KOPT-K1 (cell line): ENCODE data around the gene ENAM.

Experiments
- H3K27ac ChIP-seq: fragments of 200-600 bp; sonication (generic); 2 replicates; pipeline ENCODE4 v1.5.1; 2016; ENCODE audit warnings: antibody characterized with exemption, mild to moderate bottlenecking, low read depth, low read length; ENCODE audit not compliant: poor library complexity, severe bottlenecking
- H3K36me3 ChIP-seq: fragments of 200-600 bp; sonication (generic); 2 replicates; pipeline ENCODE4 v1.5.1; 2017; ENCODE audit warnings: antibody characterized with exemption, mild to moderate bottlenecking, low read length, moderate library complexity; ENCODE audit not compliant: insufficient read depth
- H3K9me3 ChIP-seq: fragments of 200-600 bp; sonication (generic); 2 replicates; pipeline ENCODE4 v1.5.1; 2017; ENCODE audit warnings: antibody characterized with exemption, low read length, mild to moderate bottlenecking; ENCODE audit not compliant: insufficient read depth, poor library complexity, severe bottlenecking

The ENAM gene

DNA sequence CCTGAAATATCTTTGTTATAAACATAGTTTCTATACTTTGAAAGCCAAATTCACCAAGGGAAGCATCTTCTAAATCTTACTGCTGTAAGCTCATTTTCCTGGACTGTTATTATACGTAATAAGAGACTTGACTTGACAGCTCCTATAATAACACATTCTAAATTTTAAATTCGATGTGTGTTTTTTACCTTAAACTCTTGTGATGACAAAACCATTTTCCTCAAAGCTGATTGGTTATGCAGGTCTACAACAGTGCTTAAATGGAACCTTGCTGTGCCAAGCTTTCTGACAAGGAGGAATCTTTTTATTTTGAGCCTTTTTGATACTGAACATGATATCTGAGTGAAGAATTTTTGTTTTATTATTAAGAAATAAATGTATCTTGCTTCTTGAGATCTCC, at the start of gene ENAM:
ENAM (plus strand) TSS at position 301 of the 400 bp plus-strand sequence. CDS start 757 bp downstream, outside the sequence.
- Histone ChIP-seq H3K9me3 (no peaks in the 10 kb centered on the region), H3K36me3 (no peaks in the 10 kb centered on the region), H3K27ac (no peak within 1 kb of the TSS)

DNA sequence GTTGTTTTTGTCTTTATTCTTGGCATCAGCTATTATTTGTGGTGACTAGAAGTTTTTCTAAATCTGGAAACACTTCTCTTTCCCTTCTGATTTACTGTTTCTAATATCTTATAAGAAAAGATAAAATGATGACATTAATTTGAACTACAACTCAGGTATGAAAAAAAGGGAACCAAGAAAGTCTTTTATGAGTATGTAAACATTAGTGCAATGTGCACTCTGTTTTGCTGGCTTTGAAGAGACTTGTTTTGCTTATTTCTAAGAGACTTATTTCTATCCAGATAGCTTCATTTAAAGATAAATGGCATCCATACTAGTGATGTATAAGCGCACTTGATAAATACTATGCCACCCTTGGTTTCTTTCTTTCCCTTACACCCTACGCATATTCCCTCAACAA, 46.6 kb upstream of the ENAM start:
- no peaks in the 10 kb centered on the region for H3K9me3 ChIP-seq
- H3K36me3 ChIP-seq = no peaks in the 10 kb centered on the region
- H3K27ac ChIP-seq = no peak overlapping the region

GRCh38 chr4:70583952-70584834, 44.4 kb upstream of the ENAM start:
- Histone ChIP-seq H3K36me3 (no peaks in the 10 kb centered on the region), H3K9me3 (no peaks in the 10 kb centered on the region), H3K27ac (no peak overlapping the region)

- Histone ChIP-seq H3K27ac (no peak overlapping the region), H3K36me3 (no peaks in the 10 kb centered on the region), H3K9me3 (no peaks in the 10 kb centered on the region)
Measured at GRCh38 chr4:70586841-70587240, 41.7 kb upstream of the ENAM start.

GRCh38 chr4:70589785-70590184, 38.8 kb upstream of the ENAM start:
- H3K27ac ChIP-seq = no peak overlapping the region
- H3K9me3 ChIP-seq = no peaks in the 10 kb centered on the region
- H3K36me3 ChIP-seq = no peaks in the 10 kb centered on the region

DNA sequence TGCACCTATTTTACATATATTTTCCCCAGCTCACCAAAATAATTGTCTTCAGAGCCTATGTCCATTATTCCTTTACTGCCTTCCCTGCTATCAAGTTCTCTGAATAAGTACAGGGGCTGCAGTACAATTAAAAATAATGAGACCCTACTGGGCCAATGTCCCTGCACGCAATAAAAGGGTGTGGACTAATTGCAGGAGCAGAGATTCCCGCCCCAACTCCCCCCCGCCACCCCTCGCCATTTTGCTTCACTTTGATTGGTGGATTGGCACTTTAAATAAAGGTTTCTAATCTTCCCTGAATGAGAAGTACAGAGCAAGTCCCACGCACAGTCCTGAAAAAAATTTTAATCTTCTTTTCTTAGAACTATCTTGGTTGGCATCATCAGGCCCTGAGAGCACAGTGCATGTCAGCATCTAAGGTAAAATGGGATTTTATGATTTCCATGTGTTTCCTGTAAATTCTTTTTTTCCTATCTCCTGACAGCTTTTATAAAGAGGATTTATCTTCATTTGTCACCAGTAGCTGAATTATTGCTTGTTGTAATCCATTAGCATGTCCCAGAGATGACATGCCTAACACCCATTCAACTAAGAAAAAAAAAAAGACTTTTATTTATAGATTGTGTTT, 36.5 kb upstream of the ENAM start, which contains the start of gene AMBN:
AMBN (plus strand) TSS at position 302 of the 628 bp plus-strand sequence; CDS start at position 405, 103 bp downstream.
- no peaks in the 10 kb centered on the region for H3K9me3 ChIP-seq
- H3K27ac ChIP-seq = no peak within 1 kb of the TSS
- H3K36me3 ChIP-seq = no peaks in the 10 kb centered on the region

DNA sequence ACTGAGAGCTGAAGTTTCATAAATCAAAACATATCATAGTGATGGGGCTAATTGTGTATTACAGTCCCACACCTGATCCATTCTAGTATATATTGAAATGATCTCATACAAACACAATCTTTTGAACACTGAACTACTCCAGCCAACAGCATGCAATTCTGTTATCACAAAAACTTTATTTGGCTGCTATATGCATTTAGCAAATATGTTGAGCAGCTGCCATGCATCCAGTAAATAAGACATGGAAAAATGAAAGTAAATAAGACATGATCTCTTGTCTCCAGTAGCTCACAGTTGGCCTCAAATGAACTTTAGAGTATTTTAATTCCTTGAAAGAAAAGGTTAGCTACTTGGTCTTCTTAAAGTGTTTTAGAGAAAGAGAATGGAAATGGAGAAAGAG, 34.3 kb upstream of the ENAM start:
- no peak overlapping the region for H3K27ac ChIP-seq
- H3K36me3 ChIP-seq = no peaks in the 10 kb centered on the region
- H3K9me3 ChIP-seq = no peaks in the 10 kb centered on the region

- Histone ChIP-seq H3K27ac (no peak overlapping the region), H3K36me3 (no peaks in the 10 kb centered on the region), H3K9me3 (no peaks in the 10 kb centered on the region)
Measured at GRCh38 chr4:70600305-70600704, 28.2 kb upstream of the ENAM start.

GRCh38 chr4:70600977-70601376, 27.6 kb upstream of the ENAM start:
- Histone ChIP-seq H3K9me3 (no peaks in the 10 kb centered on the region), H3K27ac (no peak overlapping the region), H3K36me3 (no peaks in the 10 kb centered on the region)

- Histone ChIP-seq H3K36me3 (no peaks in the 10 kb centered on the region), H3K27ac (no peak overlapping the region), H3K9me3 (no peaks in the 10 kb centered on the region)
Measured at GRCh38 chr4:70601422-70602039, 27.0 kb upstream of the ENAM start.

DNA sequence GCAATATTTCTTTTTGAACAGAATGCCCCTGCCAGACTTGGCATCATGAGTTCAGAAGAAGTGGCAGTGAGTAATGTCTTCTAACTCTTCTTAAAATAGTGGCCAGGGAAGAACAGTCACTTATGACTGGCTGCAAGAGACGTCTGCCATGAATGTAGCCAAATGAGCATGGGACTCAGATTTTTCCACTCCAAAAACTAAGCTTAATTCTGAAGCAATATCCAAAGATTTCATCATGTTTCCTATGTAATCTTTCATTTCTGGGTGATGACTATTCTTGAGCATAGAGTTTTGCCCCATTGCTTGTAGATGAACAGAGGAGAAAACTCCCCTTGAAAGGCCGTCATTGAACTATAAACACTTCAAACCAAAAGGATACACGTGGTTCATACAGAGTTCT, 24.7 kb upstream of the ENAM start:
- H3K9me3 ChIP-seq = no peaks in the 10 kb centered on the region
- H3K36me3 ChIP-seq = no peaks in the 10 kb centered on the region
- no peak overlapping the region for H3K27ac ChIP-seq

DNA sequence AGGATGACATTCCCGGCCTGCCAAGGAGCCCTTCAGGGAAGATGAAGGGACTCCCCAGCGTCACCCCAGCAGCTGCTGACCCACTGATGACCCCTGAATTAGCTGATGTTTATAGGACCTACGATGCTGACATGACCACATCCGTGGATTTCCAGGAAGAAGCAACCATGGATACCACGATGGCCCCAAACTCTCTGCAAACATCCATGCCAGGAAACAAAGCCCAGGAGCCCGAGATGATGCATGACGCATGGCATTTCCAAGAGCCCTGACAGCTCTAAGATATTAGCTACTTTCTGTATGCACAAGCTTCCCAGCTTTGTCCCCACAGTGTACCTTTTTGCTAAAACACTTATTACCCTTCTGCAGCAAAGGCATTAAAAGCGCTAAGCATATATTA, 22.1 kb upstream of the ENAM start:
- H3K9me3 ChIP-seq = no peaks in the 10 kb centered on the region
- no peaks in the 10 kb centered on the region for H3K36me3 ChIP-seq
- H3K27ac ChIP-seq = no peak overlapping the region

DNA sequence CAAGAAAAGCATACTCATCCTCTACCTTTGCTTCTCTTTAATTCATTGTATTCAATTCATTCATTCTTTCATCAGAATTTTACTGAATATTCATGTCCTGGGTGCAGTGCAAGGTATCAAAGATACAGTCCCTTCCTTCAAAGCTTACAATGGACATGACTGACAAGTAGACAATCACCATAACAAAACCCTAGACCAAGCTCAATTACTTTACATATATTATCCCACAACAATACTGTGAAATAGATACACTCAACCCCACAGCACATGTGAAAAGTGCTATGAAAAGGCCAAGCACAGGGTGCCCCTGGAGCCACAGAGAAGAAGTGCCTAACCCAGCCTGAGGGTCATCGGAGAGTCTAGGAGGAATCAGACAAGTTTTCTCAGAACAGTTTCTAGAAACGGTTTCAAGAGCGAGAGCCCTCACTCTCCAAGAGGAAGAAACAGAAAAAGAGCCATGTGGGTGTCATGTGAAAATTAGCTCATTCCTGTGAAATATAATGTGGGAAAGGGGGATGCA, 21.1 kb upstream of the ENAM start:
- Histone ChIP-seq H3K9me3 (no peaks in the 10 kb centered on the region), H3K27ac (no peak overlapping the region), H3K36me3 (no peaks in the 10 kb centered on the region)

DNA sequence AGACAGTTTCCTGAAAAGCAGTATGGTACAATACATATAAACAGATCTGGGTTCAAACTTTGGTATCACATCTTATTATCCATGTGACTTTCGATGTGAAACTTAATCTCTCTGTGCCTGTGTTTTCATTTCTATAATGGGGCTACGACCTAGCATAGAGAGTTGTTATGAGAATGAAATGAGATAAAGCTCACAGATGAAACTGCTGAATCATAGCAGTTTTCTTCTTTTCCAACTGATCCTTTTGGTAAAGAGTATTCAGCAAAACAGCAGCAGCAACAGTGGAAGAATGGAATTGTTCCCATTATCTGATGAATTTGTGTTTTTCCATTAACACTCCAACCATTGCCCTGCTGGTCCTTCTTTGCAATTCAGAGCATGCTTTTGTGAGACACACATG, 20.2 kb upstream of the ENAM start:
- Histone ChIP-seq H3K9me3 (no peaks in the 10 kb centered on the region), H3K27ac (no peak overlapping the region), H3K36me3 (no peaks in the 10 kb centered on the region)
